Measurements from ENCODE around the gene AOPEP. TPM values are rescaled to one million over a fixed set of nuclear protein-coding genes. Genes with fewer than 3 reads are reported as not detected.

AOPEP gene
- total RNA-seq, 1 experiment from 2014 or later = 14.4 TPM

DNA sequence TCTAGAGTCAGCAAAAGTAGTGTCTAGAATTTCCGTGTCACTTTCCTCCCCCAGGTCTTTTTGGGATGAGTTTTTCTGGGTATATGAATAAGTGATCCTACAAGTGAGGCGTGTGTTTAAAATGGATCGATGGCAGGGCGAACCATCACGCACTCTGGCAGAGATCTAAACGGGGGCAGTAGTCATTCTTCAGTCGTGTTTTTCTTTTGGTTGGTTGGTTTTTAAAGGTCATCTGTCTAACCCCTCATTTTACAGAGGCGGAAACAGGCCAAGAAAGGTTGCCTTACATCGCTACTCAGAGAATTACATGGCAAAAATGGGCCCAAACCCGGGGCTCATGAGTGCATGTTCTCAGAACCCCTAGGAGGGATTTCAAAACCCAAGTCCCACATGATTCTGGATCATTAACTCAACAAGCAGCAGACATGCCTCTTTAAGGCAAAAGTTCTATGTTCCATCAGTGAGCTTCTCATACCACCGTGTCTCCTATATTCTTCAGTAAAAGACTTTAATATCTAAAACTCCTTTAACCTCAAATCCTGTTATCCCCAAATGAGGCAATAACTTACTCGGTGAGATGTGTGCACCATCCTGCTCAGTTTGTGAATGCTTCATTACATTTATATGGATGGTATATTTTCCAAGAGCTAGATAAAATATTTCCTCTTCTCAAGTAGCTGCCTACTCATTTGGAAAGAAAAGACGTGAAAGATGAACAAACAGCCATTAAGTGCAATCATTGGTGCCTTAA lies 145.8 kb downstream of the AOPEP start:
- H3K36me3 Mint-ChIP-seq = no peaks in the 10 kb centered on the region
- ChIA-PET POLR2A (no interaction called here), CTCF (interaction anchor here (1.2 kb wide), 1 partner anchor 203 kb away, joined by 5 read pairs; no protein-coding TSS in a partner anchor)
- peaks cover 10% of the 10 kb centered on the region for H3K4me1 Mint-ChIP-seq
- no peak overlapping the region; the same call in 1 of the 2 replicates for H3K27ac Mint-ChIP-seq
- TF ChIP-seq ZNF416 (CRISPR knock-in tag; IDR thresholded peaks at IDR 0.05) = no peak
- TF ChIP-seq ATF6 (CRISPR knock-in tag; IDR thresholded peaks at IDR 0.05) = no peak
- TF ChIP-seq SP1 (CRISPR knock-in tag; conservative IDR thresholded peaks at IDR 0.05) = no peak
- TF ChIP-seq, protein P1, sequence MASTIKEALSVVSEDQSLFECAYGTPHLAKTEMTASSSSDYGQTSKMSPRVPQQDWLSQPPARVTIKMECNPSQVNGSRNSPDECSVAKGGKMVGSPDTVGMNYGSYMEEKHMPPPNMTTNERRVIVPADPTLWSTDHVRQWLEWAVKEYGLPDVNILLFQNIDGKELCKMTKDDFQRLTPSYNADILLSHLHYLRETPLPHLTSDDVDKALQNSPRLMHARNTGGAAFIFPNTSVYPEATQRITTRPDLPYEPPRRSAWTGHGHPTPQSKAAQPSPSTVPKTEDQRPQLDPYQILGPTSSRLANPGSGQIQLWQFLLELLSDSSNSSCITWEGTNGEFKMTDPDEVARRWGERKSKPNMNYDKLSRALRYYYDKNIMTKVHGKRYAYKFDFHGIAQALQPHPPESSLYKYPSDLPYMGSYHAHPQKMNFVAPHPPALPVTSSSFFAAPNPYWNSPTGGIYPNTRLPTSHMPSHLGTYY (CRISPR knock-in tag; IDR thresholded peaks at IDR 0.05) = no peak
- TF ChIP-seq AFF4 (CRISPR knock-in tag; IDR thresholded peaks at IDR 0.05; ENCODE audit: borderline replicate concordance) = no peak
- TF ChIP-seq, protein P2, sequence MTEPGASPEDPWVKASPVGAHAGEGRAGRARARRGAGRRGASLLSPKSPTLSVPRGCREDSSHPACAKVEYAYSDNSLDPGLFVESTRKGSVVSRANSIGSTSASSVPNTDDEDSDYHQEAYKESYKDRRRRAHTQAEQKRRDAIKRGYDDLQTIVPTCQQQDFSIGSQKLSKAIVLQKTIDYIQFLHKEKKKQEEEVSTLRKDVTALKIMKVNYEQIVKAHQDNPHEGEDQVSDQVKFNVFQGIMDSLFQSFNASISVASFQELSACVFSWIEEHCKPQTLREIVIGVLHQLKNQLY (CRISPR knock-in tag; IDR thresholded peaks at IDR 0.05) = no peak
- no peak for TF ChIP-seq PRRX2 (CRISPR knock-in tag; IDR thresholded peaks at IDR 0.05)
- no peak for TF ChIP-seq E2F1 (CRISPR knock-in tag; IDR thresholded peaks at IDR 0.05)
- TF ChIP-seq, protein P3, sequence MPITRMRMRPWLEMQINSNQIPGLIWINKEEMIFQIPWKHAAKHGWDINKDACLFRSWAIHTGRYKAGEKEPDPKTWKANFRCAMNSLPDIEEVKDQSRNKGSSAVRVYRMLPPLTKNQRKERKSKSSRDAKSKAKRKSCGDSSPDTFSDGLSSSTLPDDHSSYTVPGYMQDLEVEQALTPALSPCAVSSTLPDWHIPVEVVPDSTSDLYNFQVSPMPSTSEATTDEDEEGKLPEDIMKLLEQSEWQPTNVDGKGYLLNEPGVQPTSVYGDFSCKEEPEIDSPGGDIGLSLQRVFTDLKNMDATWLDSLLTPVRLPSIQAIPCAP (CRISPR knock-in tag; IDR thresholded peaks at IDR 0.05) = no peak
- TF ChIP-seq, protein P4, sequence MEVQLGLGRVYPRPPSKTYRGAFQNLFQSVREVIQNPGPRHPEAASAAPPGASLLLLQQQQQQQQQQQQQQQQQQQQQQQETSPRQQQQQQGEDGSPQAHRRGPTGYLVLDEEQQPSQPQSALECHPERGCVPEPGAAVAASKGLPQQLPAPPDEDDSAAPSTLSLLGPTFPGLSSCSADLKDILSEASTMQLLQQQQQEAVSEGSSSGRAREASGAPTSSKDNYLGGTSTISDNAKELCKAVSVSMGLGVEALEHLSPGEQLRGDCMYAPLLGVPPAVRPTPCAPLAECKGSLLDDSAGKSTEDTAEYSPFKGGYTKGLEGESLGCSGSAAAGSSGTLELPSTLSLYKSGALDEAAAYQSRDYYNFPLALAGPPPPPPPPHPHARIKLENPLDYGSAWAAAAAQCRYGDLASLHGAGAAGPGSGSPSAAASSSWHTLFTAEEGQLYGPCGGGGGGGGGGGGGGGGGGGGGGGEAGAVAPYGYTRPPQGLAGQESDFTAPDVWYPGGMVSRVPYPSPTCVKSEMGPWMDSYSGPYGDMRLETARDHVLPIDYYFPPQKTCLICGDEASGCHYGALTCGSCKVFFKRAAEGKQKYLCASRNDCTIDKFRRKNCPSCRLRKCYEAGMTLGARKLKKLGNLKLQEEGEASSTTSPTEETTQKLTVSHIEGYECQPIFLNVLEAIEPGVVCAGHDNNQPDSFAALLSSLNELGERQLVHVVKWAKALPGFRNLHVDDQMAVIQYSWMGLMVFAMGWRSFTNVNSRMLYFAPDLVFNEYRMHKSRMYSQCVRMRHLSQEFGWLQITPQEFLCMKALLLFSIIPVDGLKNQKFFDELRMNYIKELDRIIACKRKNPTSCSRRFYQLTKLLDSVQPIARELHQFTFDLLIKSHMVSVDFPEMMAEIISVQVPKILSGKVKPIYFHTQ (CRISPR knock-in tag; IDR thresholded peaks at IDR 0.05) = no peak
- TF ChIP-seq NR2C2 (CRISPR knock-in tag; IDR thresholded peaks at IDR 0.05) = no peak
- TF ChIP-seq, protein P5, sequence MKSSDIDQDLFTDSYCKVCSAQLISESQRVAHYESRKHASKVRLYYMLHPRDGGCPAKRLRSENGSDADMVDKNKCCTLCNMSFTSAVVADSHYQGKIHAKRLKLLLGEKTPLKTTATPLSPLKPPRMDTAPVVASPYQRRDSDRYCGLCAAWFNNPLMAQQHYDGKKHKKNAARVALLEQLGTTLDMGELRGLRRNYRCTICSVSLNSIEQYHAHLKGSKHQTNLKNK (CRISPR knock-in tag; IDR thresholded peaks at IDR 0.05) = no peak
- TF ChIP-seq ESRRA (CRISPR knock-in tag; IDR thresholded peaks at IDR 0.05; ENCODE audit: borderline replicate concordance) = no peak
- TF ChIP-seq ETV6 (CRISPR knock-in tag; IDR thresholded peaks at IDR 0.05) = no peak
- TF ChIP-seq SMAD4 (CRISPR knock-in tag; IDR thresholded peaks at IDR 0.05) = no peak
- no peak for TF ChIP-seq NR1H2 (CRISPR knock-in tag; IDR thresholded peaks at IDR 0.05)
- TF ChIP-seq, protein P6, sequence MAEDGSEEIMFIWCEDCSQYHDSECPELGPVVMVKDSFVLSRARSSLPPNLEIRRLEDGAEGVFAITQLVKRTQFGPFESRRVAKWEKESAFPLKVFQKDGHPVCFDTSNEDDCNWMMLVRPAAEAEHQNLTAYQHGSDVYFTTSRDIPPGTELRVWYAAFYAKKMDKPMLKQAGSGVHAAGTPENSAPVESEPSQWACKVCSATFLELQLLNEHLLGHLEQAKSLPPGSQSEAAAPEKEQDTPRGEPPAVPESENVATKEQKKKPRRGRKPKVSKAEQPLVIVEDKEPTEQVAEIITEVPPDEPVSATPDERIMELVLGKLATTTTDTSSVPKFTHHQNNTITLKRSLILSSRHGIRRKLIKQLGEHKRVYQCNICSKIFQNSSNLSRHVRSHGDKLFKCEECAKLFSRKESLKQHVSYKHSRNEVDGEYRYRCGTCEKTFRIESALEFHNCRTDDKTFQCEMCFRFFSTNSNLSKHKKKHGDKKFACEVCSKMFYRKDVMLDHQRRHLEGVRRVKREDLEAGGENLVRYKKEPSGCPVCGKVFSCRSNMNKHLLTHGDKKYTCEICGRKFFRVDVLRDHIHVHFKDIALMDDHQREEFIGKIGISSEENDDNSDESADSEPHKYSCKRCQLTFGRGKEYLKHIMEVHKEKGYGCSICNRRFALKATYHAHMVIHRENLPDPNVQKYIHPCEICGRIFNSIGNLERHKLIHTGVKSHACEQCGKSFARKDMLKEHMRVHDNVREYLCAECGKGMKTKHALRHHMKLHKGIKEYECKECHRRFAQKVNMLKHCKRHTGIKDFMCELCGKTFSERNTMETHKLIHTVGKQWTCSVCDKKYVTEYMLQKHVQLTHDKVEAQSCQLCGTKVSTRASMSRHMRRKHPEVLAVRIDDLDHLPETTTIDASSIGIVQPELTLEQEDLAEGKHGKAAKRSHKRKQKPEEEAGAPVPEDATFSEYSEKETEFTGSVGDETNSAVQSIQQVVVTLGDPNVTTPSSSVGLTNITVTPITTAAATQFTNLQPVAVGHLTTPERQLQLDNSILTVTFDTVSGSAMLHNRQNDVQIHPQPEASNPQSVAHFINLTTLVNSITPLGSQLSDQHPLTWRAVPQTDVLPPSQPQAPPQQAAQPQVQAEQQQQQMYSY (CRISPR knock-in tag; IDR thresholded peaks at IDR 0.05) = no peak
- TF ChIP-seq ATF1 (CRISPR knock-in tag; IDR thresholded peaks at IDR 0.05) = no peak
- no peak for TF ChIP-seq TCF7 (CRISPR knock-in tag; IDR thresholded peaks at IDR 0.05; ENCODE audit: low read depth)
- no peak for TF ChIP-seq ZNF121 (CRISPR knock-in tag; IDR thresholded peaks at IDR 0.05)
- H3K9me3 Mint-ChIP-seq = peaks cover 3% of the 10 kb centered on the region; the same call in 1 of the 2 replicates
- H3K4me3 Mint-ChIP-seq = no peak overlapping the region
- DNase-seq (ENCODE audit: low spot score) (no peak), ATAC-seq (no peak)
- no peaks in the 10 kb centered on the region for H3K27me3 Mint-ChIP-seq (ENCODE audit: low read depth)

All from WTC11 (cell line).